GM18526 (cell line): Measurements from ENCODE around the gene PCDHA4.

Experiments used
- POLR2A ChIP-seq: IDR thresholded peaks from 3 replicates; pipeline ENCODE4 v1.6.1; 2011; ENCODE audit not compliant: insufficient read length; ENCODE audit errors: extremely low read depth

Gene PCDHA4

GRCh38 chr5:140862441-140863295 is 55.8 kb downstream of the PCDHA4 start:
- no peak for TF ChIP-seq POLR2A
